HFF-Myc (cell line): ENCODE data around the gene ITIH2.
"Not testable (repeated sequence)": the region's sequence is repeated elsewhere in the genome, so short reads cannot be mapped to it uniquely, and the experiment has no call there.

ENCODE experiments used
- DNase-seq: peaks from one replicate; pipeline ENCODE4 v3.0.0-alpha.2; 2011; ENCODE audit warnings: low read depth; ENCODE audit errors: extremely low read depth
- H3K4me3 ChIP-seq: replicated peaks from 2 replicates; pipeline ENCODE4 v1.5.1; 2011; ENCODE audit warnings: low read depth, mild to moderate bottlenecking, control low read depth, low read length
- CTCF ChIP-seq: IDR thresholded peaks from 2 replicates; pipeline ENCODE4 v1.5.1; 2012; ENCODE audit warnings: mild to moderate bottlenecking, low read depth, low read length, control low read depth; ENCODE audit errors: missing control alignments

Gene ITIH2

GRCh38 chr10:7768417-7768816, 65.3 kb downstream of the ITIH2 start:
- no peak for DNase-seq
- no peak overlapping the region for H3K4me3 ChIP-seq
- TF ChIP-seq CTCF = no peak

- no peak overlapping the region for H3K4me3 ChIP-seq
- TF ChIP-seq CTCF = no peak
- no peak for DNase-seq
Measured at GRCh38 chr10:7773845-7774801, 71.0 kb downstream of the ITIH2 start.

GRCh38 chr10:7776777-7777176, 73.7 kb downstream of the ITIH2 start:
- DNase-seq = no peak
- no peak for TF ChIP-seq CTCF
- no peak overlapping the region for H3K4me3 ChIP-seq

GRCh38 chr10:7782194-7782593, 79.1 kb downstream of the ITIH2 start:
- not testable (repeated sequence) for DNase-seq

GRCh38 chr10:7786430-7786829, 83.3 kb downstream of the ITIH2 start:
- DNase-seq = no peak
- H3K4me3 ChIP-seq = peak overlapping the region; percentile 95
- no peak for TF ChIP-seq CTCF

More at GRCh38 chr10:7782194-7782593, 79.1 kb downstream of the ITIH2 start:
- H3K4me3 ChIP-seq = not testable (repeated sequence)

GRCh38 chr10:7787150-7787856, 84.2 kb downstream of the ITIH2 start:
- TF ChIP-seq CTCF = no peak
- DNase-seq = no peak
- H3K4me3 ChIP-seq = peak overlapping the region; percentile 95
